Endothelial cell of umbilical vein (primary cell): ENCODE results near the gene CHTOP. TPM values are rescaled to one million over a fixed set of nuclear protein-coding genes. Genes with fewer than 3 reads are reported as not detected.
A peak's percentile ranks its signal among the peaks of the same experiment; 100 is the strongest.

Source experiments
- BruUV-seq: library from RNA; stranded (reverse); fragments of 400-500 nt; replicated peaks from 2 replicates; lab custom pipeline; 2021; lab: Mats Ljungman, UMichigan
- CTCF ChIA-PET: fragments of 300-600, 350-600 bp; sonication (Branson Sonifier 250); formaldehyde crosslinking; loops from one replicate; lab custom pipeline; 2021; ENCODE audit warnings: antibody characterized with exemption, inconsistent platforms; lab: Charles Lee
- POLR2A ChIA-PET: fragments of 300-600, 350-600 bp; sonication (Branson Sonifier 250); formaldehyde crosslinking; loops from one replicate; lab custom pipeline; 2021; ENCODE audit warnings: antibody characterized with exemption, inconsistent platforms; lab: Charles Lee
- DNase-seq: peaks from one replicate; pipeline ENCODE4 v3.0.0-alpha.2; 2011; ENCODE audit warnings: low read depth, low spot score
- FAIRE-seq: peaks from 2 replicates; lab custom pipeline; 2011; peaks lifted over from hg19 to GRCh38; lab: Jason Lieb, UNC
- H2AFZ ChIP-seq: 2 replicates; pipeline ENCODE4 v1.6.0; 2012; ENCODE audit warnings: low read depth, low read length, control low read depth, inconsistent platforms
- H3K27ac ChIP-seq: 2 replicates; pipeline ENCODE4 v1.5.1; 2011; ENCODE audit warnings: low read depth, mild to moderate bottlenecking, control low read depth, low read length, moderate library complexity; ENCODE audit not compliant: insufficient read depth
- H3K27me3 ChIP-seq, 2 experiments: 2 replicates each; pipeline versions ENCODE4 v1.6.0 to v1.6.1; 2011; ENCODE audit warnings: low read length in 2 of 2, mixed read lengths in 1 of 2; ENCODE audit not compliant: control insufficient read depth in 2 of 2, insufficient read depth in 2 of 2
- H3K36me3 ChIP-seq, 2 experiments: 2 replicates in 1 of 2; 3 replicates in 1 of 2; pipeline ENCODE4 v1.5.1; 2011; ENCODE audit warnings: low read length in 2 of 2, mild to moderate bottlenecking in 1 of 2, moderate library complexity in 1 of 2; ENCODE audit not compliant: control insufficient read depth in 2 of 2, insufficient read depth in 2 of 2; ENCODE audit errors: extremely low read depth in 1 of 2
- H3K4me1 ChIP-seq: 3 replicates; pipeline ENCODE4 v1.5.1; 2011; ENCODE audit warnings: mild to moderate bottlenecking, low read length; ENCODE audit not compliant: control insufficient read depth, insufficient read depth; ENCODE audit errors: extremely low read depth
- H3K4me2 ChIP-seq: 2 replicates; pipeline ENCODE4 v1.6.1; 2011; ENCODE audit warnings: low read length, control low read depth, mixed read lengths; ENCODE audit not compliant: insufficient read depth
- H3K4me3 ChIP-seq, 3 experiments: fragments of 200-600 bp in 1 of 3; sonication (generic), shearing (Covaris generic) in 1 of 3; replicated peaks in 1 of 3; 2 replicates each; pipeline ENCODE4 v1.5.1; 2011 to 2016; ENCODE audit warnings: control low read depth in 3 of 3, low read length in 3 of 3, mild to moderate bottlenecking in 2 of 3, inconsistent platforms in 1 of 3, low read depth in 1 of 3, moderate library complexity in 1 of 3; ENCODE audit not compliant: insufficient read depth in 1 of 3
- H3K79me2 ChIP-seq: 2 replicates; pipeline ENCODE4 v1.6.0; 2012; ENCODE audit warnings: low read length, inconsistent platforms; ENCODE audit not compliant: control insufficient read depth, insufficient read depth
- H3K9ac ChIP-seq: replicated peaks from 2 replicates; pipeline ENCODE3; 2011; ENCODE audit warnings: low read length, control low read depth; ENCODE audit not compliant: insufficient read depth; ENCODE audit errors: extremely low read depth
- H3K9me1 ChIP-seq: replicated peaks from 3 replicates; pipeline ENCODE4 v1.6.0; 2011; ENCODE audit warnings: mild to moderate bottlenecking, low read length; ENCODE audit not compliant: control insufficient read depth, insufficient read depth; ENCODE audit errors: extremely low read depth
- H3K9me3 ChIP-seq: replicated peaks from 2 replicates; pipeline ENCODE4 v1.5.1; 2012; ENCODE audit warnings: low read length, inconsistent platforms; ENCODE audit not compliant: control insufficient read depth, insufficient read depth
- H4K20me1 ChIP-seq: replicated peaks from 2 replicates; pipeline ENCODE3; 2011; ENCODE audit warnings: mild to moderate bottlenecking, low read length; ENCODE audit not compliant: control insufficient read depth, insufficient read depth; ENCODE audit errors: extremely low read depth
- CTCF ChIP-seq, 2 donors: IDR thresholded peaks; 1 replicate in 1 of 2; 2 replicates in 1 of 2; pipeline ENCODE4 v1.5.1; 2011; ENCODE audit warnings: low read length in 2 of 2, mild to moderate bottlenecking in 2 of 2, moderate library complexity in 2 of 2, control low read depth in 1 of 2, inconsistent platforms in 1 of 2, low read depth in 1 of 2; ENCODE audit not compliant: insufficient read depth in 1 of 2; ENCODE audit errors: extremely low read depth in 1 of 2
- EZH2 ChIP-seq: IDR thresholded peaks from 2 replicates; pipeline ENCODE4 v1.6.1; 2012; ENCODE audit warnings: borderline replicate concordance, low read depth, mild to moderate bottlenecking, moderate library complexity, low read length, inconsistent platforms; ENCODE audit not compliant: severe bottlenecking
- FOS ChIP-seq: IDR thresholded peaks from 2 replicates; pipeline ENCODE4 v1.6.1; 2011; ENCODE audit warnings: mild to moderate bottlenecking, low read length, moderate library complexity, borderline replicate concordance; ENCODE audit not compliant: insufficient read depth
- GATA2 ChIP-seq: IDR thresholded peaks from 2 replicates; pipeline ENCODE4 v1.7.0; 2011; ENCODE audit warnings: low read depth, mild to moderate bottlenecking, moderate library complexity, mixed read lengths, low read length; ENCODE audit not compliant: insufficient read length, insufficient read depth
- JUN ChIP-seq: IDR thresholded peaks from 2 replicates; pipeline ENCODE4 v1.6.1; 2011; ENCODE audit warnings: borderline replicate concordance, low read depth; ENCODE audit not compliant: insufficient read length, insufficient read depth
- MAX ChIP-seq: IDR thresholded peaks from 2 replicates; pipeline ENCODE4 v1.6.1; 2011; ENCODE audit not compliant: insufficient read depth, insufficient read length
- MYC ChIP-seq: IDR thresholded peaks from one replicate; pipeline ENCODE4 v1.6.1; 2011; ENCODE audit warnings: mild to moderate bottlenecking, low read depth, low read length
- POLR2A ChIP-seq: IDR thresholded peaks from 2 replicates; pipeline ENCODE4 v1.6.1; 2012; ENCODE audit warnings: low read depth, mild to moderate bottlenecking, control low read depth, low read length
- POLR2AphosphoS5 ChIP-seq: IDR thresholded peaks from 2 replicates; pipeline ENCODE4 v1.6.1; 2012; ENCODE audit warnings: low read depth, mild to moderate bottlenecking, control low read depth, low read length, moderate library complexity; ENCODE audit not compliant: insufficient read depth
- dilution Hi-C: fragments of 300-500 bp; cut with MboI; formaldehyde crosslinking; loops from one replicate; pipeline ENCODE4 v1.15.0; 2019; ENCODE audit warnings: low sequenced_read_pairs; ENCODE audit not compliant: extremely low pct_ligation_motif_present
- intact Hi-C: fragments of 100-400 bp; cut with micrococcal nuclease; formaldehyde crosslinking; loops from one replicate; pipeline ENCODE4 v1.10.0; 2022
- polyA plus RNA-seq, 4 experiments: library from polyadenylated mRNA; depleted of rRNA in 3 of 4; stranded (reverse) in 3 of 4; unstranded in 1 of 4; fragments of >200 nt; gene quantifications; 2 replicates each; pipeline versions ENCODE4 v1.2.1 to v1.2.3, GENCODE V29; 2011 to 2012; ENCODE audit warnings: missing spikeins in 1 of 4
- total RNA-seq: library from RNA; stranded (reverse); gene quantifications from 2 replicates; pipeline ENCODE4 v1.2.3, GENCODE V29; 2021

The CHTOP gene
- total and polyA plus RNA-seq, 2 donors (not counting 3 experiments of a cell fraction or from before 2014, with no cell fraction given): 62.0 to 74.4 TPM

GRCh38 chr1:153636312-153636711, 2.4 kb downstream of the CHTOP start:
- CTCF ChIA-PET: interaction anchor here (3.0 kb wide), 1 partner anchor 9 kb away, joined by 12 read pairs; the partner anchor contains the start of gene S100A13
- TF ChIP-seq CTCF (IDR thresholded peaks at IDR 0.05; ENCODE audit: extremely low read depth in 1 of 2, insufficient read depth in 1 of 2, low read depth in 1 of 2, low read length in 2 of 2) (no peak), FOS (no peak), POLR2AphosphoS5 (no peak), MAX (no peak), JUN (no peak), EZH2 (no peak), GATA2 (no peak), MYC (no peak), POLR2A (no peak)
- no peaks in the 10 kb centered on the region for H3K9me1 ChIP-seq
- H3K27ac ChIP-seq: no peak overlapping the region
- H3K4me2 ChIP-seq: no peak overlapping the region
- DNase-seq (no peak), FAIRE-seq (peak; percentile 4)
- no peaks in the 10 kb centered on the region for H3K27me3 ChIP-seq
- H2AFZ ChIP-seq: no peak overlapping the region
- H3K4me3 ChIP-seq: no peak overlapping the region
- H4K20me1 ChIP-seq: peaks cover 2% of the 10 kb centered on the region
- peaks cover 17 to 22% of the 10 kb centered on the region in 2 experiments for H3K36me3 ChIP-seq
- dilution Hi-C loops: no loop called here
- H3K79me2 ChIP-seq: peaks cover 49% of the 10 kb centered on the region
- intact Hi-C loops: no loop called here
- BruUV-seq: no TSS peak
- no peak overlapping the region for H3K9ac ChIP-seq
- H3K9me3 ChIP-seq: no peaks in the 10 kb centered on the region
- POLR2A ChIA-PET: interaction anchor here (0.7 kb wide), 1 partner anchor 27 kb away, joined by 5 read pairs; no protein-coding TSS in a partner anchor
- H3K4me1 ChIP-seq: peaks cover 11% of the 10 kb centered on the region
